22Rv1 (cell line): ENCODE results near the gene APBB1.

Source experiments
- CTCF ChIP-seq: fragments of 450-650 bp; IDR thresholded peaks from 2 replicates; pipeline ENCODE4 v1.5.1; 2017; ENCODE audit warnings: mild to moderate bottlenecking
- ZFX ChIP-seq: fragments of 450-650 bp; IDR thresholded peaks from 2 replicates; pipeline ENCODE4 v1.6.1; 2017; ENCODE audit warnings: antibody characterized with exemption, borderline replicate concordance

GRCh38 chr11:6377902-6378639, 40.8 kb downstream of the APBB1 start:
- TF ChIP-seq CTCF (no peak), ZFX (no peak)
